Natural killer cell (primary cell): ENCODE measurements around the gene CD2BP2. TPM values are rescaled to one million over a fixed set of nuclear protein-coding genes. Genes with fewer than 3 reads are reported as not detected.

Experiments used
- ATAC-seq, 3 donors: fragments of 150-1000 bp in 2 of 3; fragments of 200-7000 bp in 1 of 3; cut with Tn5 transposase; 1 replicate in 1 of 3; 2 replicates in 2 of 3; pipeline ENCODE4 v1.10.0; 2021; ENCODE audit warnings: mild to moderate bottlenecking in 2 of 3, moderate library complexity in 2 of 3
- DNase-seq, 2 donors: peaks; one replicate each; pipeline versions ENCODE4 v3.0.0 to v3.0.0-alpha.2; 2013 to 2021; ENCODE audit warnings: mixed read lengths in 1 of 2
- H3K27ac ChIP-seq: one replicate; pipeline ENCODE4 v1.5.1; 2013; ENCODE audit warnings: mild to moderate bottlenecking, low read length
- H3K27me3 ChIP-seq: one replicate; pipeline ENCODE4 v1.6.1; 2013; ENCODE audit warnings: low read length; ENCODE audit not compliant: control insufficient read depth, insufficient read depth
- H3K36me3 ChIP-seq: one replicate; pipeline ENCODE4 v1.6.1; 2013; ENCODE audit warnings: low read length; ENCODE audit not compliant: control insufficient read depth, insufficient read depth
- H3K4me1 ChIP-seq: one replicate; pipeline ENCODE4 v1.6.1; 2013; ENCODE audit warnings: low read length; ENCODE audit not compliant: control insufficient read depth, insufficient read depth
- H3K4me3 ChIP-seq: one replicate; pipeline ENCODE4 v1.5.1; 2013; ENCODE audit warnings: low read length
- H3K9me3 ChIP-seq: one replicate; pipeline ENCODE4 v1.6.1; 2013; ENCODE audit warnings: low read length; ENCODE audit not compliant: control insufficient read depth, insufficient read depth
- H3K27ac Mint-ChIP-seq, 2 donors: one replicate each; pipeline ENCODE4 v1.8.0; 2022; ENCODE audit warnings: mild to moderate bottlenecking in 2 of 2, mixed read lengths in 2 of 2, moderate library complexity in 1 of 2
- H3K27me3 Mint-ChIP-seq, 2 donors: one replicate each; pipeline ENCODE4 v1.8.0; 2022; ENCODE audit warnings: low read depth in 2 of 2, mixed read lengths in 2 of 2
- H3K36me3 Mint-ChIP-seq: one replicate; pipeline ENCODE4 v1.8.0; 2022; ENCODE audit warnings: mixed read lengths
- H3K4me1 Mint-ChIP-seq, 2 donors: one replicate each; pipeline ENCODE4 v1.8.0; 2022; ENCODE audit warnings: mixed read lengths in 2 of 2
- H3K4me3 Mint-ChIP-seq: one replicate; pipeline ENCODE4 v1.8.0; 2022; ENCODE audit warnings: mild to moderate bottlenecking, moderate library complexity, mixed read lengths
- H3K9me3 Mint-ChIP-seq, 2 donors: one replicate each; pipeline ENCODE4 v1.8.0; 2022; ENCODE audit warnings: mixed read lengths in 2 of 2
- WGBS: methylation state at CpG from one replicate; pipeline ENCODE4 v1.1.7; 2013; ENCODE audit warnings: missing lambda C conversion rate; ENCODE audit not compliant: insufficient coverage; 5-methylcytosine and 5-hydroxymethylcytosine counted together
- intact Hi-C: fragments of 100-400 bp; cut with micrococcal nuclease; formaldehyde crosslinking; loops from one replicate; pipeline ENCODE4 v1.14.2; 2022
- total RNA-seq, 4 donors: library from RNA; stranded (reverse); fragments of 120-200 nt in 1 of 4; gene quantifications; one replicate each; pipeline versions ENCODE4 v1.2.3 to v1.2.4, GENCODE V29; 2013 to 2022
- TF ChIP-seq, protein P1 (sequence below): fragments of 200-600 bp; IDR thresholded peaks from one replicate; pipeline ENCODE4 v1.8.0; 2022; ENCODE audit warnings: antibody characterized with exemption

The CD2BP2 gene
- total RNA-seq, 3 donors from 2014 or later (not counting 1 experiment from before 2014, with no cell fraction given), result 79.5 to 104 (median 87.7) TPM

GRCh38 chr16:30357085-30357714, 2.1 kb upstream of the CD2BP2 start:
- peaks cover 49 to 51% of the 10 kb centered on the region in 2 donors for H3K4me1 Mint-ChIP-seq
- peak overlapping the region; percentile 96 to 98 for H3K27ac Mint-ChIP-seq
- TF ChIP-seq, protein P1, sequence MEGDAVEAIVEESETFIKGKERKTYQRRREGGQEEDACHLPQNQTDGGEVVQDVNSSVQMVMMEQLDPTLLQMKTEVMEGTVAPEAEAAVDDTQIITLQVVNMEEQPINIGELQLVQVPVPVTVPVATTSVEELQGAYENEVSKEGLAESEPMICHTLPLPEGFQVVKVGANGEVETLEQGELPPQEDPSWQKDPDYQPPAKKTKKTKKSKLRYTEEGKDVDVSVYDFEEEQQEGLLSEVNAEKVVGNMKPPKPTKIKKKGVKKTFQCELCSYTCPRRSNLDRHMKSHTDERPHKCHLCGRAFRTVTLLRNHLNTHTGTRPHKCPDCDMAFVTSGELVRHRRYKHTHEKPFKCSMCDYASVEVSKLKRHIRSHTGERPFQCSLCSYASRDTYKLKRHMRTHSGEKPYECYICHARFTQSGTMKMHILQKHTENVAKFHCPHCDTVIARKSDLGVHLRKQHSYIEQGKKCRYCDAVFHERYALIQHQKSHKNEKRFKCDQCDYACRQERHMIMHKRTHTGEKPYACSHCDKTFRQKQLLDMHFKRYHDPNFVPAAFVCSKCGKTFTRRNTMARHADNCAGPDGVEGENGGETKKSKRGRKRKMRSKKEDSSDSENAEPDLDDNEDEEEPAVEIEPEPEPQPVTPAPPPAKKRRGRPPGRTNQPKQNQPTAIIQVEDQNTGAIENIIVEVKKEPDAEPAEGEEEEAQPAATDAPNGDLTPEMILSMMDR, result no peak
- Histone ChIP-seq H3K4me1 (peaks cover 34% of the 10 kb centered on the region), H3K36me3 (peaks cover 33% of the 10 kb centered on the region), H3K9me3 (no peaks in the 10 kb centered on the region), H3K27ac (no peak overlapping the region), H3K27me3 (no peaks in the 10 kb centered on the region), H3K4me3 (no peak overlapping the region)
- intact Hi-C loops, result no loop called here
- peaks cover 1% of the 10 kb centered on the region for H3K36me3 Mint-ChIP-seq
- peak in 1 of 2 donors; percentile 4 for DNase-seq
- WGBS, result 96% methylated on average over 3 of the region's 5 CpGs
- no peak overlapping the region for H3K4me3 Mint-ChIP-seq
- no peaks in the 10 kb centered on the region for H3K27me3 Mint-ChIP-seq
- H3K9me3 Mint-ChIP-seq, result no peaks in the 10 kb centered on the region
- ATAC-seq, result no peak

GRCh38 chr16:30356401-30357084, 1.4 kb upstream of the CD2BP2 start:
- Mint-ChIP-seq H3K4me3 (peak overlapping the region; percentile 95), H3K9me3 (no peaks in the 10 kb centered on the region), H3K27ac (peak overlapping the region; percentile 96 to 98), H3K36me3 (no peaks in the 10 kb centered on the region), H3K27me3 (no peaks in the 10 kb centered on the region), H3K4me1 (peaks cover 54 to 58% of the 10 kb centered on the region in 2 donors)
- 79% methylated on average over 12 of the region's 12 CpGs for WGBS
- no peak overlapping the region for H3K4me3 ChIP-seq
- peaks cover 40% of the 10 kb centered on the region for H3K4me1 ChIP-seq
- peak in 1 of 2 donors; percentile 36 for DNase-seq
- intact Hi-C loops, result no loop called here
- TF ChIP-seq, protein P1, result no peak
- H3K27me3 ChIP-seq, result no peaks in the 10 kb centered on the region
- peaks cover 39% of the 10 kb centered on the region for H3K36me3 ChIP-seq
- peak overlapping the region; percentile 6 for H3K27ac ChIP-seq
- ATAC-seq, result no peak
- no peaks in the 10 kb centered on the region for H3K9me3 ChIP-seq

GRCh38 chr16:30355954-30356308, 823 bp upstream of the CD2BP2 start:
- H3K27me3 Mint-ChIP-seq, result no peaks in the 10 kb centered on the region
- H3K4me1 ChIP-seq, result peaks cover 46% of the 10 kb centered on the region
- H3K4me3 ChIP-seq, result peak overlapping the region; percentile 51
- peak overlapping the region; percentile 95 for H3K4me3 Mint-ChIP-seq
- no peaks in the 10 kb centered on the region for H3K9me3 Mint-ChIP-seq
- H3K36me3 ChIP-seq, result peaks cover 45% of the 10 kb centered on the region
- no peaks in the 10 kb centered on the region for H3K27me3 ChIP-seq
- WGBS, result 60% methylated on average over 7 of the region's 7 CpGs
- peak in 1 of 2 donors; percentile 38 for DNase-seq
- no peaks in the 10 kb centered on the region for H3K36me3 Mint-ChIP-seq
- no peaks in the 10 kb centered on the region for H3K9me3 ChIP-seq
- H3K27ac ChIP-seq, result peak overlapping the region; percentile 91
- TF ChIP-seq, protein P1, result no peak
- H3K27ac Mint-ChIP-seq, result peak overlapping the region; percentile 96 to 98
- ATAC-seq, result no peak
- intact Hi-C loops, result loop anchor here (1.0 kb wide), 1 partner anchor 14 kb away; the partner anchor contains the start of gene TBC1D10B
- peaks cover 60 to 64% of the 10 kb centered on the region in 2 donors for H3K4me1 Mint-ChIP-seq
